Putamen (tissue), 1 donor: ENCODE measurements around the gene CREB5.

ENCODE experiments used
- DNase-seq: peaks from one replicate; pipeline ENCODE4 v3.0.0-alpha.2; 2016; ENCODE audit warnings: low spot score

CREB5 gene

DNA sequence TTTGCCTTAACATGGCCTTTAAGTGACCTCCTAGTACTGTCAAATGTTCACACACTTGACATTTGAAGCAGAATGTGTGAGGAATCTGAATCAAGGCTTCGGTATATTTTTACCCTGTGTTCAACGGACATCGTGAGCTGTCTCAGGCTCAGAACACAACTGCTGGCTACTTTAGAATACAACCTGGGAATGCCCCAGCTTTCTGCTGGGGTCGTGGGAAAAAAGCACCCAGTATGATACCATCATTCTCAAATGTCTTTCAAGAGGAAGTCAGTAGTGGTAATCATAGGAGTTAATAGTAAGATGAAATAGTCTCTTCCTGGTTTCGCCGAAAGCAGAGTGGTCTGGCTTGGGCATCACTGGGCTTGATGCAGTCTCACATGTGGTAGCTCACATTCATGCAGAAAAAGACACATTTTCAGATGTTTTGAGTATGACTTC is 67.2 kb downstream of the CREB5 start:
- no peak for DNase-seq

DNA sequence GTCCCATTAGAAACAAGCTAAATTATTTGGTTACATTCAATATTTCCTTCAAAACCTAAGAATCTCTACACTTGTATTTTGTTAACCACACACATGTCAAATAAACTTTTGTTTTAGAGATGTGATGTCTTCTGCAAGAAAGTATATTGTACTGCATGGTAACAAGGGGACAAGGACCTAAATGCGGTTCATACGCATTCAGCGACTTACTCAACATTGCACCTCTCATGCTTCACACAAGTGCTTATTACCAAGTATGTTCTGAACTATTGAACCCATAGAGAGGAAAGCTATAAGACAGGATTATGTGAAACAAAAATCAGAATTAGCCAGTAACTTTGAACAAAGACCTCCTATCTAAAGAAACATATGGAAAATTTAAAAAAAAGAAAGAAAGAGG is 68.3 kb downstream of the CREB5 start:
- no peak for DNase-seq

DNA sequence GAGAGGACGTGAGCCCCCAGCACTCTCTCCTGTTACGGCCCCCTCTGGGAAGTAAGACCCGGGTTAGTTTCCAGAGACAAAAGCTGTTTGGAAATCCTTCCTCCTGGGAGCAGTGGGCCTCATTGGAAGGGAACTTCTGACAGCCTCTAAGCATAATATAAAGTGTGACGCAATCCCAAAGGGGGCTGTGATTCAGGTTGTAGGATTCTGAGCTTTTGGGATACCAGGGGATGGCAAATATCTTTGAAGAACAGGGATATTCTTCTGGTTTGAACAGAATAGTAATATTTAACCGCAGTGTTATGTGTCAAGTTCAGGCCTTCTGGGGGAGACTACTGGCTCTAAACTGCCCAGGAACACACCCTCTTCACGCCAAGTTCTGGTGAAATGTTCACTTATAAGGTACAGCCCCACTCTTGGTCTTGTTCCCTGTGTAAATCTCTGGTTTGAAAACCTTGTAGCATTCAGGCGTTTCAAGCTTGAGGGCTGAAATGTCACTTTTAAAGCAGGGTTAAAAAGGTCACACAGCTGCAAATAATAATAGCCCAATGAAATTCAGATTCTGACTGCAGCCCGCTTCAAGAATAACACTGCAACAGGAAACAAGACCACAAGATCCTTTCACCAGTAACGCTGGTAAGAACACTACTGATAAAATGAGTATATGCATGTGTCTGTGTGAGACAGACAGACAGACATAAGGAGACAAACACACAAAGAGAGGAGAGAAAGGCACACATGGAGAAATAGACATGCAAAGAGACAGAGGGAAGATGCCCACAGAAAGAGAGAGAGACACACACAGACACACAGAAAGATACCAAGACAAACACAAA is 69.0 kb downstream of the CREB5 start:
- DNase-seq, result no peak

DNA sequence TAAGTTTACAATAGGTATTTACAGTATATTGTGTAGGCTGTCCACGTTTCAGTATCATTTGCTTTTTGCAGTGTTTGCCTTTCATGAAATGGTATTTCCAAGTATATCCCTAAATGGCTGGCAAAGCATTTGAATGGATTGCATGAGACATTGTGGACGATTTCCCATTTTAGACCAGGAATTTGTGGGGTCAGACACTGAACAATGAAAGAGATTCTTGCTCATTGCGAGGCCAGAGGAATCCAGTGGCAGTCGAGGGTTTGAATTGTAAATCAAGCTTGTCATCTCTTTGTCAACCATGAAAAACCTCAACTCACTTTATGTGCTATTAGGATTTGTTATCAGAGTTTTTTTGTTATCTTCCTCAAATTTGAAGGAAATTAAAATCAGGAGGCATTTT is 70.8 kb downstream of the CREB5 start:
- no peak for DNase-seq

DNA sequence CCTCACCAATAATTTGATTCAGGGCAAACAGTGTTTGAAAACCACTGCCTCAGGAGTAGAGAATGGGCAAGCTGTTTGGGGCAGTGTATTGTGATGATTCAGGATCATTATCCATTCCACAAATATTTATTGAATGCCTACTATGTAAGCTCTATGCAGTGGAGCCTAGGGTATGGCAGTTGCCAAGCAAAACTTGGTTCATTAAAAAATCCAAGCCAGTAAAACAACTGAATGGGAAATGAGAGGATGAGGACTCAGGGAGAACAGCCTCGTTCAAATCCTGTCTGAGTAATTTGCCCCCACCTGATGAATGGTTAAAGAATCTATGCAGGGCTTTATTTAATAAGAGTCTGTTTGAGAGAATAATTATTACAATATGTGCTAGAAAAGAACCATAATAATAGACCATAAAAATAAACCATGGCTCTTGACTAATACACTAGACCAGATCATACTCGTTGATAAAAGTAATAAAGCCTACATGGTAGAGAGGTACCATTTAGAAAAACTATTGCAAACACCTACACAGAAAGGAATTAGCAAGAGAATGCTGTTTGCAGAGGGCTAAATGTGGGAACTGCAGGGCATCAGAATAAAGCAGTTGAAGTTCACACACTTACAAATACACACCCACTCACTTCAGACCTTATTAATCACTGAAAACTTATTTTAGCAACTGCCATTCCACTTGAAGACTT is 71.7 kb downstream of the CREB5 start:
- no peak for DNase-seq

DNA sequence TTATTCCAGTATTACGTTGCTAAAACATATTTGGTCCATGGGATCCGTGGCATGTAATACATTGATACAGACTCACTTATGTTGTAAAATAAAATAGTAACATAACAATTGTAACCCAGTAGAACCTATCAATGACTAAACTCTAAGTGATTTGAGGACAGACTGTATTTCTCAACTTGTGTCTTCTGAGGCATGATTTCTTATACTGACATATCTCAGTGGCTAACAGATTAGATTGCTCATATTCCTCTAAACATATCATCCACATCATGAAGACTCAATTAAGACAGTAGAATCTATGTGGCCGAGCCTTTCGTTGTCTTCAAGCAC is 72.3 kb downstream of the CREB5 start:
- no peak for DNase-seq

DNA sequence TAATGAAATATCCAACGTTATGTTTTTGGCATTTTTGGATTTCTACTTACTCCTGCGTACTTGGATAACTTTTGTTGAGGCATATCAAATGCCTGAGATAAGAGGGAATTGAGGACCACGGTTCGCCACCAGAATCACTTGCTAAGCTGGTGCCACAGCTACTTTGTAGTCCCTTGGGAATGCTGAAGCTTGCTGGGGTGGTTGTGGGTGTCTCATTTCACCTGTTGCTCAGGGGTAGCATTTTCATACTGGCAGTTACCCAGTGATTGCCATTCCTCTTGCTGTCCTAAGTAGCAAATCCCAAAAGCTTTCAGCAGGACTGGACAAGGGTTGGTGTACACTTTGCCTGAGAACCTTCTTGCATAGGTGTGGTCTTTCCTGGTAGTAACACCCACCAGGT is 75.2 kb downstream of the CREB5 start:
- no peak for DNase-seq

DNA sequence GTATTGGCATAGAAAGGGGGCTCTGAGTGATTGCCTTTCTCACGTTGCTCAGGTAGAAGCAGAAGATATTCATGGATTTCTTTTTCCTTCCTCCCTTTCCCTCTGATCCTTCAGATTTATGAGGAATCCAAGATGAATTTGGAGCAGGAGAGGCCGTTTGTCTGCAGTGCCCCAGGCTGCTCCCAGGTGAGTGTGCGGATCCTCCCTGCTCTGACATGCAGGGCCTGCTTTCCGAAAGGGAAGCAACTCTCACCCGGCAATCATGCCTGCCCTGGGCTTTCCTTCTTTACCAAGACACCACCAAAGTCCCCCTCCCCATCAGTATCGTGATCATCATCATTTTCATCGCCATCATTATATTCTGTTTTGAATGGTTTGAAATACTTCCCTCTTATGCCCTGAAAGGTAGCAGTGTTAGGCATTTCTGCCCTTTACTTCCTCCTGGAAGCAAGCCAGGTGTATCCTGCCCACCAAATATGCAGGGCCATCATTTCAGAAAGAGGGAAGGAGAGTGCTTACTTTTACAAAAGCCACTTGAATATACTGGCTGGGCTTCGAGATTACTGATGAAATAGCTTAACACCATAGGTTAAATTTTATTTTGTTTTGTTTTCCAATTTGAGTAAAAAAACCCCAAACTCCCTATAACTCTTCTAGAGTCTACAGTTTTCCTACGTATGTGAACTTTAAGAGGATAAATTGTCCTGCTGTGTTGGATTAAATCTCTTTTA is 75.9 kb downstream of the CREB5 start:
- no peak for DNase-seq

DNA sequence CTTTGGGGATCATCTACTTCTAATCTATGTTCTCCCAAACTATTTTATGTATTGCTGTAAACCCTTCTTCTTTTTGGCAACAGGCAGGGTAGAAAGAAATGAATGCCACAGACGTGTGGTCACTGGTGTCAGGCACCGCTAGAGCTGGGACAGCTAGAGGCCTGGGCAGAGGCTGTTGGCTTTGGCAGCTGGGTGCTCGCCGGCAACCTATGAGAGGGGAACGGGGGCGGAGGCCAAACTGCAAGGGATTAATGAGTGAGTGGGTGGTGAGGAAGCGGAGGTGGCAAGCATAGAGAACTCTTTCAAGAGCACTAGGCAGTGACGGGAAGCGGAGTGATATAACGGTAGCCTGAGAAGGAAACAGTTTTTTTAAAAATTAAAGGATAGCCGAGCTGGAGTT is 78.5 kb downstream of the CREB5 start:
- no peak for DNase-seq

DNA sequence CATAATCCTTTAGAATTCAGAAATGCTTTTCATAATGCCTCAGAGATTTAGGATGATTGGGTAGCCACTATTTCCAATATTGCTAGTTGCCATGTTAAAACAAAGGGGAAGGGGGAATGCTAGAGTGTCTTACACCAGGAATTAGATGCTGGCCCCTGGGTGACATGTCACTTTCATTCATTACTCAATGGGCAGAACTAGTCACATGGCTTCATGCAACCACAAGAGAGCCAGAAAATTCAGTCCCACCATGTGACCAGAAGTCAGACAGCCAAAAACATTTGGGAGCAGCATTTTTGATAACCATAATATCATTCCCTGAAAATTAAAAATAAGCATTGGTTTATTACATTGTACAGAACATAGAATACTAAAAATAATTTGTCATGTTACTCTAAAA is 81.2 kb downstream of the CREB5 start:
- DNase-seq, result no peak

DNA sequence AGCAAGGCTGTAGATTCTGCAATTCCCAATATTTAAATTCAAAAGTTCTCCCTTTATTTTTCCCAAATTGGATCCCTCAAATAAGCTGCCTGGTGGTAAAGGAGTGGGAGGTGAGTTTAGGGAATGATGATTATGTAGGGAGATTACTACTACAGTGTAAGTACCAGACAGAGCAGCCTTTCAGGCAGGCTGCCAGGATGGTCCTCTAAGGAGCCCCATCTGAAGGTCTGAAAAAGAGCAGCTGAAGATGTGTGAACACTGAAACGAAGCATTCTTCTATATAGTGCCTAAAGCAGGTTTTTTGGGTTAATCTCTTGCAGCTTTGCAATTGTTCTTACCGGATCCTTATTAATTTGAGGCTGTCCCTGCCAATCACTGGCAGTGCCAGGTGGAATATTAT is 84.7 kb downstream of the CREB5 start:
- no peak for DNase-seq

DNA sequence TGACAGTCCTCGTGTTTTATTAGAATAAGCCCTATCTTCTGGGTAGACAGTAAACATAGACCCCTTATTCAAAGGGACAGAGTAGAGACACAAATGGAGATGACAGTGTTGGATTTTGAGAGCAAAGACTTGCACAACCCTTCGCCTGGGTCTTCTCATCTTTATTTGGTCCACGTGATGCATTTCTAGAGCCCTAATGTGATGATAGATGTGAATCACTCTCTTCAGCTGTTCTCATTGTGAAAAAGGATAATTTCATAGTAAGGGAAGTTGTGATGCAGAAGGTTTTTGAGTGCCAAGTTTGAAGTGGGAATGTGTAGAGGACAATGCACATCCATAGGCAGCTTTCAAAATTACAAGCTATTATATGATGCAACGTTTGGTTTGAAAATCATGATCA is 86.3 kb downstream of the CREB5 start:
- DNase-seq, result no peak

DNA sequence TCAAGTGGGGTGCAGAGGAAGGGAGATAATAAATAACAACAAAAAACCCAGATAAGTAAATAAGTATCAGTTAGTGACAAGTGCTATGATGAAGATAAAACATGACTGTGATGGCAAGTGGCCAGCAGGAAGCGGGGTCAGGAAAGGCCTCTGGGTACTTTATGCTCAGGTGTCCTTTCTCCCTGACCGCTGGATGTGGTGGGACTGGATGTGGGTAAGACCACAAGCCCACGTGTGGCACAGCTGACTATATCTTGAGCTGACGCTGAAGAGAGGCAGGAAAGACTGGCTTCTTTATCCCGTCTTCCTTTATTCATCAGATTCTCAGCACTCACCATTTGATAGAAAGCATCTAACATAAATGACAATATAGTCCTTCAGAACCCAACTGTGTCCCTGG is 87.8 kb downstream of the CREB5 start:
- DNase-seq, result no peak

DNA sequence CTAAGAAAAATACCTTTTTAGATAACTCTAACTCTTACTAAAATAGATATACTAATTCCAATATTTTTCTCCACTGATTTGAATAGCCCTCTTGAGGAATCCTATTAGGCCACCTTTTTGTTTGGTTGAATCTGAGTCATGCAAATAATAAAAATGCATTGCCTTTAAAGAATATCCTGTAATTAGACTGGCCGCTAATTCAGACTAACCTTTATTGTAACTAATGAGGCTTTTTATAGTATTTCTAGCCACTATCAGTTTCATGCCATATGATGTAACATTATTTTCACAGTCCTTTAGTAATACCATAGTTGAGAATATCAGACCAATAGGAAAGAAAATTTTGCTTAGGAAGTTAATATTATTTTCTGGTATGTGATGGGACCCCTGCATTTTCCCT is 90.1 kb downstream of the CREB5 start:
- DNase-seq, result no peak

DNA sequence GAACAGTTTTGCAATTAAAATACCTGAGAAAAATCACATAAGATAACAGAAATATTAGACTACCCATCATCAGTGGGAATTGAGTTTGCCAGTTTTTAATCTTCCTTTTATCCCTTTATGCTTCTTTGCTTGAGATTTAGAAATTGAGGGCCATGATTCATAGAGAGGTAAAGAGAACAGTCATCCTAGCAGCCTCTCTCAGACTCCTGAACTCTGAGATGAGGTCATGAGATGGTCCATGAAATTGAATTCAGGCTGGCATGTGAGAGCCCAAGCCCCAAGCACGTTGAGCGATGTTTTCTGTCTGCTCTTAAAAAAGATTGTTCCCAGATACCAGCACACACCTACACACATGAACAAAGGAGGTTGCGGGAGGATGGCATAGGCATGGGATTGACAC is 91.1 kb downstream of the CREB5 start:
- no peak for DNase-seq

DNA sequence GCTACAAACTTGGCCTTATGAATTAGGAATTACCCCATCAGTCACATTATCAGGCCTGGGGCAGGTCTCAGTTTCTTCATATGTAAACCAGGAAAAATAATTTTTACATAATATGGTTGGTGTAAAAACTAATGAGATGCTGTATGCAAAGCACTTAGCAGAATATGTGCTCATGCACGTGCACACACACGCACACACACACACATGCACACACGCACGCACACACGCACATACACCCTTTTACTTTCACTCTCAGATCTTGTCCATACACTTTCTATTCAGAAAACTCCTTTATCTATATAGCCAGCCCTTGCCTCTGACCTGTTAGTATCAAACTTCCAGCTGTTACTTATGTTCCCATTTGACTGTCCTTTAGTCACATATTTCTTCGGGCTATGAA is 92.7 kb downstream of the CREB5 start:
- no peak for DNase-seq

DNA sequence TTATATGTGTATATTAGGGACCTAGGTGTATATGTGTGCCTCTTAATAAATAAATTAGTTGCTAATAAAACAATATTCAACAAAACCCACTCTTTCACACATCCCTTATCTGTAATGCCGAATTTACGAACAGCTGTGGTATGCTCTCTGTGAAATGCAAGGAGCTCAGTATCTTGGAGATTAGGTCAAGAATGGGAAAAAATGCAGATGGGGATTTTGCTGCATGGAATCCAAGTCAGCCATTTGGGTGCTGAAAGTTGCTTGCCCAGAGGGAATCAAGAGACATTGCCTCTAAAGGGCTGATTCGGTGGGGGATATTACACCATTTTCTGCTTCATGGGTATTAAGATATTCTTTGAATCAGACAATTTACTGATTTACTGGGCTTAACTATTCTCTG is 93.5 kb downstream of the CREB5 start:
- no peak for DNase-seq

DNA sequence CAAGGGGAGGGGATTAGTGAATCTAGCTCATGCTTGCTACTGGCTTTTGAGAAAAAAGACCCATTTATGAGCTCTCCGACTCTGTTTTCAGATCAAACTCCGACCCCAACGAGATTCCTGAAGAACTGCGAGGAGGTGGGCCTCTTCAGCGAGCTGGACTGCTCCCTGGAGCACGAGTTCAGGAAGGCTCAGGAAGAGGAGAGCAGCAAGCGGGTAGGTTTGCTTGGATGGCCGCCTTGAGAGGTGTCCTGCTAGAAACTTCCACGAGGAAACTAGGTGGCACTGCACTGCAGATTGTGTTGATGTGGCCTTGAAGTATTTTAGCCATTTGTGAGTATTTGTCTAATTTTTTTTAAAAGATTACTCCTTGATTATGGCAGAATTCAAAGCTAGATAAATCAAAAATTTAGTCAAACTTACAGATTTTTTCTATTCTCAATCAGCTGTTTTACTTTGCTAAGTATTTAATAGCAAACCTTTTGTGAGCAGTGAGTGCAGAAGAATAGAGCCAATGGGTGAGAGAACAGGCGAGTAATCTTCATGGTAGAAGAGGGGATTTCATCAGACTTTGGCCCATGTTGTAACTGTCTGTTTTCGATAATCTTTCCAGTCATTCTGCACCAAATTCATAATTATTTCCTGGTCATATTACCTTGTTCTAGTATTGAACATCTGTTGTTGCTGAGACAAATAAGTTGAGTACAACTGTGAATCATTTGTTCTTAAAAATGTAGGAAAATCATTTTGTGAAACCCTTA is 95.4 kb downstream of the CREB5 start:
- no peak for DNase-seq

DNA sequence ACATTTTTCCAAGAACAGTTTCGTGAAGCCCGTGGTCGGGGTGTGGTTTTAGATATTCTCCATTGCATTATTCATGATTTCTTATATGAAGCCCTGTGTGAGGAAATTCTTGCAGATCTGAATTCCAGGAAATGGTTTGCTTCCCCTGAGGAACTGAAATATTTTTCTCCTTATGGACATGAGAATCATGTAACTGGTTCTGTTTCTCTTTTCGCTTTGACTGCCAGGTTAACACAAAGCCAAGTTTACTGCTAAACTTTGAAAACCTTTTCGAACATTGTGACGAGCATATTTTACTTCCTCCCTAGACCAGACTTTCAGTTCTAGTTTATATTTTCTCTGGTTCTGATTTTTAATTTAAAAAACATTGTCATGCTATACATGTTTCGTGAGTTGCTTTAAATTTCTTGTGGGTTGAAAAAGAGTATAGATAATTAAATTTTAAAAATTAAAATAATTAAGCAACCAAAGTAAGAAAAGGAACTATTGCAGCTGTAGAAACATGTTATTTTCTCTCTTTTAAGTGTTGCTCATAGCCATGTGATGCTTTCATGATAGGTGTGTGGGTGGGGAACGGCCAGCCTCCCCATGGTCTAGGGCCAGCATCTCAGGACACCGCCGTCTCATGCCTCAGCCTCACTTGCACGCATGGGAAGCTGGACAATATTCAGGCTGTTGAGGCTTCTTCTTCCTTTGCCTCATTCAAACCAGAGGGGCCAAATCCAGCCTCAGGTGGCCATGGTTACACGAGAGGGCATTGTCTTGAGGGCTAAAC is 97.1 kb downstream of the CREB5 start:
- DNase-seq, result no peak

DNA sequence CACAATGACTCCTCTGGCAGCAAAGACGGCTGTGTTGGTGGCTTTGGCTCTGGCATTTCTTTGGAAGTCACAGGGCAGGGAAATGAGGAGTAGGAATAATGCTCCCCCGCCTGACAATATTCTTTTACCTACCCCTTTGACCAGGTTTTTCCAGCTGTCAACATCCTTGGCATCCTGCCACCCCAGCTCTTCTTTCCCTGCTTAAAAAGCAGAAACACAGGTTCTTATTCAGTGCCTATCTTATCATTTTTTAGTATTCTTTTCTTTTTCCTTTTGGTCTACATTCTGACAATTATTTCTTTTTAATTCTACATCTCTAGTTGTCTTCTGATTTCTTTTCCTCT is 97.7 kb downstream of the CREB5 start:
- no peak for DNase-seq

DNA sequence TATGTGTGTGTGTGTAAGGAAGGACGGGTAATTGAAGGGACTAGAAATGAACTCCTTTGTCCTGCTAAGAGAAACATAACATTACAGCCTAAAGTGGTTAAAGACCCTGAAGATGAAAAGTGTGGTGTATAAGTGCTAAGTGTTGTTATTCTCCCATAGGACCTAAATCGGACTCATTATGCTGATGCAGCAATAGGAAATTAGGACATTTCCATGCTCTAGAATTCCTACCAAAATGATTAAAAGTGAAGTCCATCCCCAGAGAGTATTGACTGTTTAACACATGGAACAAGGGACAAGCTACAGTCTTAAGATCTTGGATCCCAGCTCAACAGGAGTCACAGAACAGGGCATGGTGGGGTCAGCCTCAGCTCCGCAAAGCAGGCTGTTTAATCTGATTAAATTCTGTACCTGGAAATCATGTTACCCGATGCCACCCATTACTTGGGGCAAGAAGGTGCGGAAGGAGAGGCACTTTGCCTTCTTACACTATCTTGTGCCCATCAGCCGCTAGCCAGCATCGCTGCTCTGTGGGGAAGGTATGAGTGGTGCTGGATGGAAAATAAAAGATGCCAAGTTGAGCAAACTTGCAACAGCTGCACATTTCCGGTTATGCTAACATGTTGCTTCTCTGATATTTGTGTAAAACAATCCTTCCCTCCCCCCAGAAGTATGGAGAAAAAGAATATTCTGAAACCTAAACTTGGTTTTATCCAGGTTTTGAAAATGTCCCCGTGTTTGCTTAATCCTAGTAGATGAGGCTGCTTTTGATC is 100.5 kb downstream of the CREB5 start:
- no peak for DNase-seq
